ENCODE results near the gene UCHL3. TPM values are rescaled to one million over a fixed set of nuclear protein-coding genes. Genes with fewer than 3 reads are reported as not detected.

The UCHL3 gene
- polyA plus RNA-seq, 1 donor from 2014 or later: 47.1 TPM

GRCh38 chr13:75554981-75555380, 5.4 kb downstream of the UCHL3 start:
- TF ChIP-seq EP300 (conservative IDR thresholded peaks at IDR 0.05; ENCODE audit: poor library complexity, severe bottlenecking): no peak
- TF ChIP-seq CTCF (IDR thresholded peaks at IDR 0.05; ENCODE audit: poor library complexity, severe bottlenecking): no peak
- no peak for TF ChIP-seq SMC3 (conservative IDR thresholded peaks at IDR 0.05; ENCODE audit: poor library complexity)
- TF ChIP-seq RAD21 (conservative IDR thresholded peaks at IDR 0.05): no peak
- no peak for TF ChIP-seq TAF1 (IDR thresholded peaks at IDR 0.05; ENCODE audit: low read depth)
- TF ChIP-seq EZH2 (IDR thresholded peaks at IDR 0.05; ENCODE audit: borderline replicate concordance, insufficient read depth, low read length, poor library complexity, severe bottlenecking): no peak
- no peak for TF ChIP-seq POLR2AphosphoS5 (IDR thresholded peaks at IDR 0.05)
- no peak for TF ChIP-seq REST (IDR thresholded peaks at IDR 0.05; ENCODE audit: borderline replicate concordance)
- Histone ChIP-seq H3K36me3 (ENCODE audit: insufficient read depth, low read length) (peaks cover 5% of the 10 kb centered on the region), H3K9me2 (ENCODE audit: insufficient read depth, low read length) (no peaks in the 10 kb centered on the region), H3K9ac (ENCODE audit: low read length) (no peak overlapping the region), H4K20me1 (ENCODE audit: insufficient read depth) (no peaks in the 10 kb centered on the region), H3K4me3 (ENCODE audit: low read length) (no peak overlapping the region), H3K79me2 (replicated peaks; ENCODE audit: insufficient read depth, low read length) (peaks cover 8% of the 10 kb centered on the region), H3F3A (ENCODE audit: insufficient read depth, low read length, poor library complexity, severe bottlenecking) (no peaks in the 10 kb centered on the region), H3K27ac (ENCODE audit: low read length) (no peak overlapping the region), H3K27me3 (ENCODE audit: insufficient read depth, low read depth, low read length) (no peaks in the 10 kb centered on the region), H3K4me2 (ENCODE audit: low read length) (no peak overlapping the region), H3K9me3 (ENCODE audit: low read length) (no peaks in the 10 kb centered on the region), H2AFZ (ENCODE audit: low read depth, low read length) (no peak overlapping the region)

GRCh38 chr13:75555836-75556235, 6.2 kb downstream of the UCHL3 start:
- Histone ChIP-seq H3K4me3 (ENCODE audit: low read length) (no peak overlapping the region), H3K79me2 (replicated peaks; ENCODE audit: insufficient read depth, low read length) (peaks cover 8% of the 10 kb centered on the region), H3K36me3 (ENCODE audit: insufficient read depth, low read length) (peaks cover 5% of the 10 kb centered on the region), H3F3A (ENCODE audit: insufficient read depth, low read length, poor library complexity, severe bottlenecking) (no peaks in the 10 kb centered on the region), H4K20me1 (ENCODE audit: insufficient read depth) (no peaks in the 10 kb centered on the region), H3K9me2 (ENCODE audit: insufficient read depth, low read length) (no peaks in the 10 kb centered on the region), H2AFZ (ENCODE audit: low read depth, low read length) (no peak overlapping the region), H3K27ac (ENCODE audit: low read length) (no peak overlapping the region), H3K9ac (ENCODE audit: low read length) (no peak overlapping the region), H3K9me3 (ENCODE audit: low read length) (no peaks in the 10 kb centered on the region), H3K27me3 (ENCODE audit: insufficient read depth, low read depth, low read length) (no peaks in the 10 kb centered on the region), H3K4me2 (ENCODE audit: low read length) (no peak overlapping the region)
- no peak for TF ChIP-seq RAD21 (conservative IDR thresholded peaks at IDR 0.05)
- TF ChIP-seq SMC3 (conservative IDR thresholded peaks at IDR 0.05; ENCODE audit: poor library complexity): no peak

- Histone ChIP-seq H3K79me2 (replicated peaks; ENCODE audit: insufficient read depth, low read length) (no peaks in the 10 kb centered on the region), H2AFZ (ENCODE audit: low read depth, low read length) (no peak overlapping the region), H3K9me3 (ENCODE audit: low read length) (no peaks in the 10 kb centered on the region), H3K36me3 (ENCODE audit: insufficient read depth, low read length) (peaks cover 5% of the 10 kb centered on the region), H3K4me2 (ENCODE audit: low read length) (no peak overlapping the region), H3K27me3 (ENCODE audit: insufficient read depth, low read depth, low read length) (no peaks in the 10 kb centered on the region), H3K9me2 (ENCODE audit: insufficient read depth, low read length) (no peaks in the 10 kb centered on the region), H3F3A (ENCODE audit: insufficient read depth, low read length, poor library complexity, severe bottlenecking) (no peaks in the 10 kb centered on the region), H3K9ac (ENCODE audit: low read length) (no peak overlapping the region), H4K20me1 (ENCODE audit: insufficient read depth) (no peaks in the 10 kb centered on the region), H3K4me3 (ENCODE audit: low read length) (no peak overlapping the region), H3K27ac (ENCODE audit: low read length) (no peak overlapping the region)
- TF ChIP-seq SMC3 (conservative IDR thresholded peaks at IDR 0.05; ENCODE audit: poor library complexity) (no peak), CTCF (IDR thresholded peaks at IDR 0.05; ENCODE audit: poor library complexity, severe bottlenecking) (no peak), EP300 (conservative IDR thresholded peaks at IDR 0.05; ENCODE audit: poor library complexity, severe bottlenecking) (no peak), MXI1 (conservative IDR thresholded peaks at IDR 0.05; ENCODE audit: poor library complexity, severe bottlenecking) (no peak), RAD21 (conservative IDR thresholded peaks at IDR 0.05) (no peak), TAF1 (IDR thresholded peaks at IDR 0.05; ENCODE audit: low read depth) (no peak), POLR2AphosphoS5 (IDR thresholded peaks at IDR 0.05) (no peak), EZH2 (IDR thresholded peaks at IDR 0.05; ENCODE audit: borderline replicate concordance, insufficient read depth, low read length, poor library complexity, severe bottlenecking) (no peak), REST (IDR thresholded peaks at IDR 0.05; ENCODE audit: borderline replicate concordance) (no peak)
Measured at GRCh38 chr13:75556961-75557360, 7.4 kb downstream of the UCHL3 start.
